GM21390 (cell line): ENCODE measurements around the gene C4orf54.

ENCODE experiments used
- ATAC-seq: cut with Tn5 transposase; IDR thresholded peaks from one replicate; pipeline ENCODE4 v1.9.1; 2021; ENCODE audit not compliant: unreplicated experiment

The C4orf54 gene

GRCh38 chr4:99625369-99625768 is 32.3 kb downstream of the C4orf54 start:
- ATAC-seq: peak; percentile 69

- ATAC-seq: peak; percentile 49
Observed at GRCh38 chr4:99624141-99624719, 33.4 kb downstream of the C4orf54 start.

GRCh38 chr4:99622341-99622740 is 35.3 kb downstream of the C4orf54 start:
- no peak for ATAC-seq

GRCh38 chr4:99617374-99617773 is 40.3 kb downstream of the C4orf54 start:
- ATAC-seq: no peak

GRCh38 chr4:99615170-99615820 is 42.3 kb downstream of the C4orf54 start:
- ATAC-seq: no peak

GRCh38 chr4:99614491-99614890 is 43.1 kb downstream of the C4orf54 start:
- ATAC-seq: no peak

GRCh38 chr4:99612704-99613103 is 44.9 kb downstream of the C4orf54 start:
- no peak for ATAC-seq

GRCh38 chr4:99612281-99612680 is 45.3 kb downstream of the C4orf54 start:
- ATAC-seq: no peak

GRCh38 chr4:99610605-99611175 is 46.9 kb downstream of the C4orf54 start:
- ATAC-seq: no peak

GRCh38 chr4:99608417-99608816 is 49.2 kb downstream of the C4orf54 start:
- no peak for ATAC-seq
